K562 (cell line): Measurements from ENCODE around the gene NPM1.
"Not testable (repeated sequence)": the region's sequence is repeated elsewhere in the genome, so short reads cannot be mapped to it uniquely, and the experiment has no call there.

ENCODE experiments used
- CHD1 ChIP-seq: fragments of 200-600 bp; sonication (generic); IDR thresholded peaks from one replicate; pipeline ENCODE4 v1.6.1; 2012; ENCODE audit warnings: mild to moderate bottlenecking, moderate library complexity, low read length, inconsistent platforms
- ESRRA ChIP-seq: fragments of 450-650 bp; IDR thresholded peaks from 2 replicates; pipeline ENCODE4 v1.6.1; 2014; ENCODE audit warnings: low read depth, mild to moderate bottlenecking, moderate library complexity, borderline replicate concordance
- GABPA ChIP-seq: fragments of 200-800 bp; sonication (Bioruptor generic); conservative IDR thresholded peaks from 2 replicates; pipeline ENCODE4 v1.6.1; 2016; ENCODE audit warnings: low read depth, missing genetic modification characterization, missing compliant biosample characterization
- NR1H2 ChIP-seq: sonication (generic); formaldehyde crosslinking; IDR thresholded peaks from 2 replicates; pipeline ENCODE4 v1.4.0; 2020; ENCODE audit warnings: mild to moderate bottlenecking, missing genetic modification reagents
- POLR2A ChIP-seq: fragments of 450-650 bp; conservative IDR thresholded peaks from 2 replicates; pipeline ENCODE4 v1.6.1; 2016
- PRPF4 ChIP-seq: fragments of 200-400 bp; formaldehyde crosslinking; IDR thresholded peaks from one replicate; pipeline ENCODE4 v1.6.1; 2017; ENCODE audit warnings: low read length, low read depth, mild to moderate bottlenecking; ENCODE audit not compliant: insufficient read depth, poor library complexity, severe bottlenecking
- SIN3A ChIP-seq, 2 experiments: fragments of 150-350 bp in 1 of 2; IDR thresholded peaks; 2 replicates each; pipeline ENCODE4 v1.6.1; 2011 to 2016; ENCODE audit warnings: borderline replicate concordance in 2 of 2, low read depth in 2 of 2, low read length in 2 of 2, mild to moderate bottlenecking in 2 of 2, moderate library complexity in 2 of 2; ENCODE audit not compliant: control insufficient read depth in 1 of 2
- TAF1 ChIP-seq: IDR thresholded peaks from 2 replicates; pipeline ENCODE4 v1.6.1; 2011; ENCODE audit warnings: mild to moderate bottlenecking, low read length, moderate library complexity; ENCODE audit not compliant: insufficient read depth, control insufficient read depth, severe bottlenecking; ENCODE audit errors: extremely low read depth
- ZNF384 ChIP-seq: IDR thresholded peaks from 2 replicates; pipeline ENCODE4 v1.6.1; 2012; ENCODE audit warnings: low read depth, low read length, improper control_type of control experiment
- ZNF586 ChIP-seq: fragments of 450-650 bp; formaldehyde crosslinking; conservative IDR thresholded peaks from 2 replicates; pipeline ENCODE4 v1.4.0; 2020; ENCODE audit warnings: mild to moderate bottlenecking, moderate library complexity
- TF ChIP-seq, protein P1 (sequence below), 3 experiments: IDR thresholded peaks in 2 of 3; conservative IDR thresholded peaks in 1 of 3; 2 replicates each; pipeline ENCODE4 v1.5.1; 2011 to 2012; ENCODE audit warnings: low read length in 3 of 3, mild to moderate bottlenecking in 3 of 3, control low read depth in 2 of 3, improper control_type of control experiment in 1 of 3, inconsistent platforms in 1 of 3, low read depth in 1 of 3, mixed read lengths in 1 of 3, moderate library complexity in 1 of 3; ENCODE audit not compliant: insufficient read depth in 2 of 3
- TF ChIP-seq, protein P2 (sequence below): fragments of 450-650 bp; formaldehyde crosslinking; IDR thresholded peaks from 2 replicates; pipeline ENCODE4 v1.4.0; 2020; ENCODE audit warnings: mild to moderate bottlenecking, mixed read lengths
- TF ChIP-seq, protein P3 (sequence below): sonication (generic); formaldehyde crosslinking; IDR thresholded peaks from 2 replicates; pipeline ENCODE4 v1.8.1; 2023; ENCODE audit warnings: missing genetic modification reagents, mild to moderate bottlenecking, borderline replicate concordance
- TF ChIP-seq, protein P4 (sequence below): fragments of 450-650 bp; IDR thresholded peaks from 2 replicates; pipeline ENCODE4 v1.6.1; 2017; ENCODE audit warnings: antibody characterized with exemption

DNA sequence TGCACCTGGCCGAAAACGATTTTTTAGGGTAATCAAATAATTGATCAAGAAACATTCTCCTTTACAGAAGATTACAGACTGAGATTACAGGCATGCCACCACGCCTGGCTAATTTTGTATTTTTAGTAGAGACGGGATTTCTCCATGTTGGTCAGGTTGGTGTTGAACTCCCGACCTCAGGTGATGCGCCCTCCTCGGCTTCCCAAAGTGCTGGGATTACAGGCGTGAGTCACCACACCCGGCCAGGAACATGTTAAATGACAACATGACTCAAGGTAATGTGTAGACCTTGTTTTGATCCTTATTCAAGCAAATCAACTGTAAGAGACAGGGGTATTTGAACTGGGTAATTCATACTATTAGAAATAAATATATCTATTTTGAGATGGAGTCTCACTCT is 3.2 kb upstream of the NPM1 start:
- TF ChIP-seq, protein P1, sequence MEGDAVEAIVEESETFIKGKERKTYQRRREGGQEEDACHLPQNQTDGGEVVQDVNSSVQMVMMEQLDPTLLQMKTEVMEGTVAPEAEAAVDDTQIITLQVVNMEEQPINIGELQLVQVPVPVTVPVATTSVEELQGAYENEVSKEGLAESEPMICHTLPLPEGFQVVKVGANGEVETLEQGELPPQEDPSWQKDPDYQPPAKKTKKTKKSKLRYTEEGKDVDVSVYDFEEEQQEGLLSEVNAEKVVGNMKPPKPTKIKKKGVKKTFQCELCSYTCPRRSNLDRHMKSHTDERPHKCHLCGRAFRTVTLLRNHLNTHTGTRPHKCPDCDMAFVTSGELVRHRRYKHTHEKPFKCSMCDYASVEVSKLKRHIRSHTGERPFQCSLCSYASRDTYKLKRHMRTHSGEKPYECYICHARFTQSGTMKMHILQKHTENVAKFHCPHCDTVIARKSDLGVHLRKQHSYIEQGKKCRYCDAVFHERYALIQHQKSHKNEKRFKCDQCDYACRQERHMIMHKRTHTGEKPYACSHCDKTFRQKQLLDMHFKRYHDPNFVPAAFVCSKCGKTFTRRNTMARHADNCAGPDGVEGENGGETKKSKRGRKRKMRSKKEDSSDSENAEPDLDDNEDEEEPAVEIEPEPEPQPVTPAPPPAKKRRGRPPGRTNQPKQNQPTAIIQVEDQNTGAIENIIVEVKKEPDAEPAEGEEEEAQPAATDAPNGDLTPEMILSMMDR (IDR thresholded peaks at IDR 0.05 in 2 of 3, conservative IDR thresholded peaks at IDR 0.05 in 1 of 3; ENCODE audit: insufficient read depth in 2 of 3, low read depth in 1 of 3, low read length in 3 of 3): not testable (repeated sequence)
- TF ChIP-seq ZNF384; ZNF586 (CRISPR knock-in tag); PRPF4; SIN3A (IDR thresholded peaks at IDR 0.05; ENCODE audit: borderline replicate concordance in 2 of 2, control insufficient read depth in 1 of 2, low read depth in 2 of 2, low read length in 2 of 2); CHD1; TAF1; GABPA (tag); NR1H2 (CRISPR knock-in tag); ESRRA; POLR2A: not testable (repeated sequence)
- TF ChIP-seq, protein P2, sequence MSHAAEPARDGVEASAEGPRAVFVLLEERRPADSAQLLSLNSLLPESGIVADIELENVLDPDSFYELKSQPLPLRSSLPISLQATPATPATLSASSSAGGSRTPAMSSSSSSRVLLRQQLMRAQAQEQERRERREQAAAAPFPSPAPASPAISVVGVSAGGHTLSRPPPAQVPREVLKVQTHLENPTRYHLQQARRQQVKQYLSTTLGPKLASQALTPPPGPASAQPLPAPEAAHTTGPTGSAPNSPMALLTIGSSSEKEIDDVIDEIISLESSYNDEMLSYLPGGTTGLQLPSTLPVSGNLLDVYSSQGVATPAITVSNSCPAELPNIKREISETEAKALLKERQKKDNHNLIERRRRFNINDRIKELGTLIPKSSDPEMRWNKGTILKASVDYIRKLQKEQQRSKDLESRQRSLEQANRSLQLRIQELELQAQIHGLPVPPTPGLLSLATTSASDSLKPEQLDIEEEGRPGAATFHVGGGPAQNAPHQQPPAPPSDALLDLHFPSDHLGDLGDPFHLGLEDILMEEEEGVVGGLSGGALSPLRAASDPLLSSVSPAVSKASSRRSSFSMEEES (CRISPR knock-in tag): not testable (repeated sequence)
- TF ChIP-seq, protein P3, sequence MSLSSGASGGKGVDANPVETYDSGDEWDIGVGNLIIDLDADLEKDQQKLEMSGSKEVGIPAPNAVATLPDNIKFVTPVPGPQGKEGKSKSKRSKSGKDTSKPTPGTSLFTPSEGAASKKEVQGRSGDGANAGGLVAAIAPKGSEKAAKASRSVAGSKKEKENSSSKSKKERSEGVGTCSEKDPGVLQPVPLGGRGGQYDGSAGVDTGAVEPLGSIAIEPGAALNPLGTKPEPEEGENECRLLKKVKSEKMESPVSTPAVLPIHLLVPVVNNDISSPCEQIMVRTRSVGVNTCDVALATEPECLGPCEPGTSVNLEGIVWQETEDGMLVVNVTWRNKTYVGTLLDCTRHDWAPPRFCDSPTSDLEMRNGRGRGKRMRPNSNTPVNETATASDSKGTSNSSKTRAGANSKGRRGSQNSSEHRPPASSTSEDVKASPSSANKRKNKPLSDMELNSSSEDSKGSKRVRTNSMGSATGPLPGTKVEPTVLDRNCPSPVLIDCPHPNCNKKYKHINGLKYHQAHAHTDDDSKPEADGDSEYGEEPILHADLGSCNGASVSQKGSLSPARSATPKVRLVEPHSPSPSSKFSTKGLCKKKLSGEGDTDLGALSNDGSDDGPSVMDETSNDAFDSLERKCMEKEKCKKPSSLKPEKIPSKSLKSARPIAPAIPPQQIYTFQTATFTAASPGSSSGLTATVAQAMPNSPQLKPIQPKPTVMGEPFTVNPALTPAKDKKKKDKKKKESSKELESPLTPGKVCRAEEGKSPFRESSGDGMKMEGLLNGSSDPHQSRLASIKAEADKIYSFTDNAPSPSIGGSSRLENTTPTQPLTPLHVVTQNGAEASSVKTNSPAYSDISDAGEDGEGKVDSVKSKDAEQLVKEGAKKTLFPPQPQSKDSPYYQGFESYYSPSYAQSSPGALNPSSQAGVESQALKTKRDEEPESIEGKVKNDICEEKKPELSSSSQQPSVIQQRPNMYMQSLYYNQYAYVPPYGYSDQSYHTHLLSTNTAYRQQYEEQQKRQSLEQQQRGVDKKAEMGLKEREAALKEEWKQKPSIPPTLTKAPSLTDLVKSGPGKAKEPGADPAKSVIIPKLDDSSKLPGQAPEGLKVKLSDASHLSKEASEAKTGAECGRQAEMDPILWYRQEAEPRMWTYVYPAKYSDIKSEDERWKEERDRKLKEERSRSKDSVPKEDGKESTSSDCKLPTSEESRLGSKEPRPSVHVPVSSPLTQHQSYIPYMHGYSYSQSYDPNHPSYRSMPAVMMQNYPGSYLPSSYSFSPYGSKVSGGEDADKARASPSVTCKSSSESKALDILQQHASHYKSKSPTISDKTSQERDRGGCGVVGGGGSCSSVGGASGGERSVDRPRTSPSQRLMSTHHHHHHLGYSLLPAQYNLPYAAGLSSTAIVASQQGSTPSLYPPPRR (CRISPR knock-in tag): not testable (repeated sequence)
- TF ChIP-seq, protein P4, sequence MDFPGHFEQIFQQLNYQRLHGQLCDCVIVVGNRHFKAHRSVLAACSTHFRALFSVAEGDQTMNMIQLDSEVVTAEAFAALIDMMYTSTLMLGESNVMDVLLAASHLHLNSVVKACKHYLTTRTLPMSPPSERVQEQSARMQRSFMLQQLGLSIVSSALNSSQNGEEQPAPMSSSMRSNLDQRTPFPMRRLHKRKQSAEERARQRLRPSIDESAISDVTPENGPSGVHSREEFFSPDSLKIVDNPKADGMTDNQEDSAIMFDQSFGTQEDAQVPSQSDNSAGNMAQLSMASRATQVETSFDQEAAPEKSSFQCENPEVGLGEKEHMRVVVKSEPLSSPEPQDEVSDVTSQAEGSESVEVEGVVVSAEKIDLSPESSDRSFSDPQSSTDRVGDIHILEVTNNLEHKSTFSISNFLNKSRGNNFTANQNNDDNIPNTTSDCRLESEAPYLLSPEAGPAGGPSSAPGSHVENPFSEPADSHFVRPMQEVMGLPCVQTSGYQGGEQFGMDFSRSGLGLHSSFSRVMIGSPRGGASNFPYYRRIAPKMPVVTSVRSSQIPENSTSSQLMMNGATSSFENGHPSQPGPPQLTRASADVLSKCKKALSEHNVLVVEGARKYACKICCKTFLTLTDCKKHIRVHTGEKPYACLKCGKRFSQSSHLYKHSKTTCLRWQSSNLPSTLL: not testable (repeated sequence)
